ENCODE results near the gene MAD1L1.

The MAD1L1 gene

DNA sequence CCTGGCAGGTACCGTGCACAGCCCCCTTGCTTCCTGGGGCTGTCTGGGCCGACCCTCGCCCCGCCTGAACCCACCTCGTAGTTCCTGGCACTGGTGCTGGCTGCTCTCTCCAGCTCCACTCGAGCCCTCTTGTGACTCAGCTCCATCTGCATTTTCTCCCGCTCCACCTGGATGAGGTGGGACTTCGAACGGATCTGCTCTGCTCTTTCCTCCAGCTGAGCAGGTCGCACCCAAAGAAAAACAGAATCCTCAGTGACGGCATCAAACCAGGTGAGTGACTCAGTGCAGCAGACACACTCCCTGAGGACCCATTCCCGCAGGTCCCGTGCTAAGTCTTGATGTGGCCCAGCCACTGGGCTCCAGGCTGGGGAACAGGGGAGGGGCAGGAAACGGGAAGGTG is 7.4 kb downstream of the MAD1L1 start:
- DNase-seq = no peak
- no peaks in the 10 kb centered on the region for H3K27me3 ChIP-seq (replicated peaks in 2 of 5; ENCODE audit: control insufficient read depth in 4 of 5, insufficient read depth in 5 of 5, low read length in 4 of 5)
- peaks cover 0 to 3% (median 0%) of the 10 kb centered on the region in 5 experiments for H3K9me3 ChIP-seq (ENCODE audit: control extremely low read depth in 1 of 5, control insufficient read depth in 4 of 5, insufficient read depth in 2 of 5, low read depth in 1 of 5, low read length in 4 of 5)
- ChIA-PET POLR2A (no interaction called here), CTCF (no interaction called here)
- no peaks in the 10 kb centered on the region for H3K4me1 ChIP-seq (ENCODE audit: control extremely low read depth in 1 of 4, control insufficient read depth in 4 of 4, insufficient read depth in 4 of 4, low read length in 3 of 4)
- H3K36me3 ChIP-seq (ENCODE audit: control insufficient read depth in 4 of 4, insufficient read depth in 4 of 4, low read length in 3 of 4) = peaks cover 20 to 83% (median 60%) of the 10 kb centered on the region in 4 experiments
- 95% methylated on average over 12 of the region's 14 CpGs for WGBS (ENCODE audit: insufficient coverage)
- no peak overlapping the region for H3K4me3 ChIP-seq (ENCODE audit: control insufficient read depth in 1 of 7, extremely low read depth in 1 of 7, insufficient read depth in 4 of 7, low read depth in 2 of 7, low read length in 6 of 7)
- H3K27ac ChIP-seq (ENCODE audit: insufficient read depth in 1 of 2, low read depth in 1 of 2, low read length in 2 of 2, poor library complexity in 1 of 2, severe bottlenecking in 2 of 2) = no peak overlapping the region

GRCh38 chr7:2224934-2225333 is 7.8 kb downstream of the MAD1L1 start:
- Histone ChIP-seq H3K4me1 (ENCODE audit: control extremely low read depth in 1 of 4, control insufficient read depth in 4 of 4, insufficient read depth in 4 of 4, low read length in 3 of 4) (no peaks in the 10 kb centered on the region), H3K36me3 (ENCODE audit: control insufficient read depth in 4 of 4, insufficient read depth in 4 of 4, low read length in 3 of 4) (peaks cover 20 to 83% (median 58%) of the 10 kb centered on the region in 4 experiments), H3K4me3 (ENCODE audit: control insufficient read depth in 1 of 7, extremely low read depth in 1 of 7, insufficient read depth in 4 of 7, low read depth in 2 of 7, low read length in 6 of 7) (no peak overlapping the region), H3K27ac (ENCODE audit: insufficient read depth in 1 of 2, low read depth in 1 of 2, low read length in 2 of 2, poor library complexity in 1 of 2, severe bottlenecking in 2 of 2) (no peak overlapping the region), H3K27me3 (replicated peaks in 2 of 5; ENCODE audit: control insufficient read depth in 4 of 5, insufficient read depth in 5 of 5, low read length in 4 of 5) (no peaks in the 10 kb centered on the region), H3K9me3 (ENCODE audit: control extremely low read depth in 1 of 5, control insufficient read depth in 4 of 5, insufficient read depth in 2 of 5, low read depth in 1 of 5, low read length in 4 of 5) (peaks cover 0 to 3% (median 0%) of the 10 kb centered on the region in 5 experiments)
- CTCF ChIA-PET = no interaction called here
- POLR2A ChIA-PET = no interaction called here
- WGBS (ENCODE audit: insufficient coverage) = 92% methylated on average over 3 of the region's 4 CpGs
- no peak for DNase-seq

DNA sequence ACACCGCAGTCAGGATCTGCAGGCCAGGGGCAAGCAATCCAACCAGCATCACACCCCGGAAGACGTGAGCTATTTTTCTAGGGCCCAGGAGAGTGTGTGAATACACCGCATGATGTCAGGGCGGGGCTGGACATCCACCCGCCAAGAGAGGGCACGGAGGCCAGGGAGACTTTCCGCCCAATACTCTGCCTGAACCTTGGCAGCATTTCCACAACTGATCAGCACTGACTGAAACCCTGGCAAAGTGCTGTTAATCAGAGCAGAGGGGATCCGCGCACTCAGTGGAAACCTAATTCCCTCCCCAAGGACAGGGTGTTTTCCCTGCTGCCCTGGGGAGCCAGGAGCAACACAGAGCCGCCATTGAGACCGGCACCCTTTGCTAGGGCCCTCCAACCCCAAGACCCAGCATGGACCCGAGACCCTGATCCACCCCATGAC is 8.2 kb downstream of the MAD1L1 start:
- ChIA-PET POLR2A (no interaction called here), CTCF (no interaction called here)
- Histone ChIP-seq H3K4me1 (ENCODE audit: control extremely low read depth in 1 of 4, control insufficient read depth in 4 of 4, insufficient read depth in 4 of 4, low read length in 3 of 4) (no peaks in the 10 kb centered on the region), H3K9me3 (ENCODE audit: control extremely low read depth in 1 of 5, control insufficient read depth in 4 of 5, insufficient read depth in 2 of 5, low read depth in 1 of 5, low read length in 4 of 5) (peaks cover 0 to 3% (median 0%) of the 10 kb centered on the region in 5 experiments), H3K4me3 (ENCODE audit: control insufficient read depth in 1 of 7, extremely low read depth in 1 of 7, insufficient read depth in 4 of 7, low read depth in 2 of 7, low read length in 6 of 7) (no peak overlapping the region), H3K27ac (ENCODE audit: insufficient read depth in 1 of 2, low read depth in 1 of 2, low read length in 2 of 2, poor library complexity in 1 of 2, severe bottlenecking in 2 of 2) (no peak overlapping the region), H3K36me3 (ENCODE audit: control insufficient read depth in 4 of 4, insufficient read depth in 4 of 4, low read length in 3 of 4) (peaks cover 20 to 81% (median 56%) of the 10 kb centered on the region in 4 experiments), H3K27me3 (replicated peaks in 2 of 5; ENCODE audit: control insufficient read depth in 4 of 5, insufficient read depth in 5 of 5, low read length in 4 of 5) (no peaks in the 10 kb centered on the region)
- 98% methylated on average over 12 of the region's 13 CpGs for WGBS (ENCODE audit: insufficient coverage)
- no peak for DNase-seq

- Histone ChIP-seq H3K4me1 (ENCODE audit: control extremely low read depth in 1 of 4, control insufficient read depth in 4 of 4, insufficient read depth in 4 of 4, low read length in 3 of 4) (no peaks in the 10 kb centered on the region), H3K4me3 (ENCODE audit: control insufficient read depth in 1 of 7, extremely low read depth in 1 of 7, insufficient read depth in 4 of 7, low read depth in 2 of 7, low read length in 6 of 7) (no peak overlapping the region), H3K36me3 (ENCODE audit: control insufficient read depth in 4 of 4, insufficient read depth in 4 of 4, low read length in 3 of 4) (peaks cover 20 to 81% (median 58%) of the 10 kb centered on the region in 4 experiments), H3K27ac (ENCODE audit: insufficient read depth in 1 of 2, low read depth in 1 of 2, low read length in 2 of 2, poor library complexity in 1 of 2, severe bottlenecking in 2 of 2) (no peak overlapping the region), H3K27me3 (replicated peaks in 2 of 5; ENCODE audit: control insufficient read depth in 4 of 5, insufficient read depth in 5 of 5, low read length in 4 of 5) (no peaks in the 10 kb centered on the region), H3K9me3 (ENCODE audit: control extremely low read depth in 1 of 5, control insufficient read depth in 4 of 5, insufficient read depth in 2 of 5, low read depth in 1 of 5, low read length in 4 of 5) (peaks cover 0 to 3% (median 0%) of the 10 kb centered on the region in 5 experiments)
- no peak for DNase-seq
- POLR2A ChIA-PET = no interaction called here
- 97% methylated on average over 17 of the region's 17 CpGs for WGBS (ENCODE audit: insufficient coverage)
- CTCF ChIA-PET = no interaction called here
Observed at GRCh38 chr7:2223321-2223720, 9.4 kb downstream of the MAD1L1 start.

GRCh38 chr7:2222516-2222915 is 10.2 kb downstream of the MAD1L1 start:
- H3K36me3 ChIP-seq (ENCODE audit: control insufficient read depth in 4 of 4, insufficient read depth in 4 of 4, low read length in 3 of 4) = peaks cover 20 to 83% (median 60%) of the 10 kb centered on the region in 4 experiments
- POLR2A ChIA-PET = no interaction called here
- CTCF ChIA-PET = interaction anchor here (0.8 to 1.9 kb wide), 2 partner anchors 13 to 17 kb away, joined by 3 to 5 read pairs; no protein-coding TSS in a partner anchor
- 94% methylated on average over 11 of the region's 22 CpGs for WGBS (ENCODE audit: insufficient coverage)
- no peak overlapping the region for H3K4me3 ChIP-seq (ENCODE audit: control insufficient read depth in 1 of 7, extremely low read depth in 1 of 7, insufficient read depth in 4 of 7, low read depth in 2 of 7, low read length in 6 of 7)
- peaks cover 0 to 3% (median 0%) of the 10 kb centered on the region in 5 experiments for H3K9me3 ChIP-seq (ENCODE audit: control extremely low read depth in 1 of 5, control insufficient read depth in 4 of 5, insufficient read depth in 2 of 5, low read depth in 1 of 5, low read length in 4 of 5)
- no peaks in the 10 kb centered on the region for H3K27me3 ChIP-seq (replicated peaks in 2 of 5; ENCODE audit: control insufficient read depth in 4 of 5, insufficient read depth in 5 of 5, low read length in 4 of 5)
- H3K27ac ChIP-seq (ENCODE audit: insufficient read depth in 1 of 2, low read depth in 1 of 2, low read length in 2 of 2, poor library complexity in 1 of 2, severe bottlenecking in 2 of 2) = no peak overlapping the region
- DNase-seq = no peak
- H3K4me1 ChIP-seq (ENCODE audit: control extremely low read depth in 1 of 4, control insufficient read depth in 4 of 4, insufficient read depth in 4 of 4, low read length in 3 of 4) = no peaks in the 10 kb centered on the region

GRCh38 chr7:2220954-2221353 is 11.8 kb downstream of the MAD1L1 start:
- Histone ChIP-seq H3K36me3 (ENCODE audit: control insufficient read depth in 4 of 4, insufficient read depth in 4 of 4, low read length in 3 of 4) (peaks cover 19 to 89% (median 64%) of the 10 kb centered on the region in 4 experiments), H3K9me3 (ENCODE audit: control extremely low read depth in 1 of 5, control insufficient read depth in 4 of 5, insufficient read depth in 2 of 5, low read depth in 1 of 5, low read length in 4 of 5) (peaks cover 0 to under 1% (median 0%) of the 10 kb centered on the region in 5 experiments), H3K4me1 (ENCODE audit: control extremely low read depth in 1 of 4, control insufficient read depth in 4 of 4, insufficient read depth in 4 of 4, low read length in 3 of 4) (no peaks in the 10 kb centered on the region), H3K27ac (ENCODE audit: insufficient read depth in 1 of 2, low read depth in 1 of 2, low read length in 2 of 2, poor library complexity in 1 of 2, severe bottlenecking in 2 of 2) (no peak overlapping the region), H3K27me3 (replicated peaks in 2 of 5; ENCODE audit: control insufficient read depth in 4 of 5, insufficient read depth in 5 of 5, low read length in 4 of 5) (no peaks in the 10 kb centered on the region), H3K4me3 (ENCODE audit: control insufficient read depth in 1 of 7, extremely low read depth in 1 of 7, insufficient read depth in 4 of 7, low read depth in 2 of 7, low read length in 6 of 7) (no peak overlapping the region)
- POLR2A ChIA-PET = no interaction called here
- no peak for DNase-seq
- CTCF ChIA-PET = interaction anchor here (1.9 kb wide), 1 partner anchor 11 kb away, joined by 5 read pairs; no protein-coding TSS in a partner anchor
- WGBS (ENCODE audit: insufficient coverage) = 98% methylated on average over 17 of the region's 17 CpGs

GRCh38 chr7:2220506-2220905 is 12.2 kb downstream of the MAD1L1 start:
- 97% methylated on average over 14 of the region's 16 CpGs for WGBS (ENCODE audit: insufficient coverage)
- no peak overlapping the region for H3K27ac ChIP-seq (ENCODE audit: insufficient read depth in 1 of 2, low read depth in 1 of 2, low read length in 2 of 2, poor library complexity in 1 of 2, severe bottlenecking in 2 of 2)
- no peak for DNase-seq
- ChIA-PET CTCF (no interaction called here), POLR2A (no interaction called here)
- no peak overlapping the region for H3K4me3 ChIP-seq (ENCODE audit: control insufficient read depth in 1 of 7, extremely low read depth in 1 of 7, insufficient read depth in 4 of 7, low read depth in 2 of 7, low read length in 6 of 7)
- H3K27me3 ChIP-seq (replicated peaks in 2 of 5; ENCODE audit: control insufficient read depth in 4 of 5, insufficient read depth in 5 of 5, low read length in 4 of 5) = no peaks in the 10 kb centered on the region
- no peaks in the 10 kb centered on the region for H3K9me3 ChIP-seq (ENCODE audit: control extremely low read depth in 1 of 5, control insufficient read depth in 4 of 5, insufficient read depth in 2 of 5, low read depth in 1 of 5, low read length in 4 of 5)
- H3K4me1 ChIP-seq (ENCODE audit: control extremely low read depth in 1 of 4, control insufficient read depth in 4 of 4, insufficient read depth in 4 of 4, low read length in 3 of 4) = no peaks in the 10 kb centered on the region
- peaks cover 16 to 89% (median 64%) of the 10 kb centered on the region in 4 experiments for H3K36me3 ChIP-seq (ENCODE audit: control insufficient read depth in 4 of 4, insufficient read depth in 4 of 4, low read length in 3 of 4)

Data from common myeloid progenitor, CD34-positive (primary cell).